ENCODE data around the gene PCED1B.

The PCED1B gene

GRCh38 chr12:47190905-47191304 is 111.5 kb downstream of the PCED1B start:
- no peak for DNase-seq
- H3K14ac ChIP-seq (ENCODE audit: low read length) = no peak overlapping the region
- no peaks in the 10 kb centered on the region for H3K9me3 ChIP-seq (ENCODE audit: insufficient read depth, low read depth, low read length)
- no peaks in the 10 kb centered on the region for H3K36me3 ChIP-seq (ENCODE audit: control insufficient read depth in 1 of 2, insufficient read depth in 2 of 2, low read length in 2 of 2)
- H2AFZ ChIP-seq (ENCODE audit: insufficient read depth, low read length, poor library complexity) = no peak overlapping the region
- peaks cover 3 to 5% of the 10 kb centered on the region in 2 experiments for H3K4me1 ChIP-seq (ENCODE audit: control insufficient read depth in 1 of 2, insufficient read depth in 2 of 2, low read length in 2 of 2)
- H4K12ac ChIP-seq (ENCODE audit: low read depth, low read length) = no peak overlapping the region
- no peak overlapping the region for H3K4me2 ChIP-seq (ENCODE audit: low read length)
- H2BK5ac ChIP-seq (ENCODE audit: low read depth, low read length, poor library complexity) = no peak overlapping the region
- no CpG with 5 or more reads among the region's 3 CpGs for WGBS (ENCODE audit: extremely low coverage, insufficient coverage, insufficient read length)
- H4K91ac ChIP-seq (ENCODE audit: low read depth, low read length) = no peak overlapping the region
- H3K4me3 ChIP-seq (ENCODE audit: low read depth, low read length) = no peak overlapping the region
- no peaks in the 10 kb centered on the region for H3K27me3 ChIP-seq (ENCODE audit: insufficient read depth, low read length)
- H3K27ac ChIP-seq (ENCODE audit: low read depth, low read length) = no peak overlapping the region
- no peaks in the 10 kb centered on the region for H3K79me1 ChIP-seq (ENCODE audit: low read length)
- no peak overlapping the region for H4K8ac ChIP-seq (ENCODE audit: low read depth, low read length)
- no peak overlapping the region for H3K23ac ChIP-seq (ENCODE audit: low read length)
- H3K9ac ChIP-seq (ENCODE audit: low read length) = no peak overlapping the region
- no peak overlapping the region for H2BK120ac ChIP-seq (ENCODE audit: insufficient read depth, low read length, poor library complexity)
- H3K79me2 ChIP-seq (ENCODE audit: control insufficient read depth, insufficient read depth, low read length, poor library complexity) = no peaks in the 10 kb centered on the region
- no peak overlapping the region for H2BK12ac ChIP-seq (ENCODE audit: low read length)
- no peak overlapping the region for H2AK5ac ChIP-seq (ENCODE audit: low read length)
- no peak overlapping the region for H3K4ac ChIP-seq (ENCODE audit: low read depth, low read length)
- H3K18ac ChIP-seq (ENCODE audit: low read length) = no peak overlapping the region

DNA sequence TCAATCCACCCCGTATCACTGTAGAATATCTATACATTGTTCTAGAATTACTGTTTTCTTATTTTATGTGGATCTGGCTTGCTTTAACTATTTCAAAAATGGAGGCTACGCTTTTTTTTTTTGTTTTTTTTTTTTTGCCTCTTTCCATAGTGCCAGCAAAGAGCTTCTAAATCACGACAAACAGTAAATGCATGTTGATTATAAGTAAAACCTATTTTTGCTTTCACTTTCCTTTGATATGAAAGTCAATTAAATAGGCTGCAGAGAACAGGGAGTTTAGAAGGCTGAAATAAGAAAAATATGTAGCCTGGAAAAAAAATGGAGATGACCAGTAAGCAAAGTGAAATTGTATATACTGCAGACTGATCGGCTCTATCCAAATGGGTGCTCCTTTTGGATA is 112.6 kb downstream of the PCED1B start:
- Histone ChIP-seq H3K9ac (ENCODE audit: low read length) (no peak overlapping the region), H3K4ac (ENCODE audit: low read depth, low read length) (no peak overlapping the region), H3K14ac (ENCODE audit: low read length) (no peak overlapping the region), H3K23ac (ENCODE audit: low read length) (no peak overlapping the region), H3K4me1 (ENCODE audit: control insufficient read depth in 1 of 2, insufficient read depth in 2 of 2, low read length in 2 of 2) (peaks cover 3 to 5% of the 10 kb centered on the region in 2 experiments), H3K18ac (ENCODE audit: low read length) (no peak overlapping the region), H3K79me1 (ENCODE audit: low read length) (no peaks in the 10 kb centered on the region), H4K91ac (ENCODE audit: low read depth, low read length) (no peak overlapping the region), H3K79me2 (ENCODE audit: control insufficient read depth, insufficient read depth, low read length, poor library complexity) (no peaks in the 10 kb centered on the region), H3K27ac (ENCODE audit: low read depth, low read length) (no peak overlapping the region), H2AFZ (ENCODE audit: insufficient read depth, low read length, poor library complexity) (no peak overlapping the region), H3K27me3 (ENCODE audit: insufficient read depth, low read length) (no peaks in the 10 kb centered on the region), H3K4me3 (ENCODE audit: low read depth, low read length) (no peak overlapping the region), H2BK5ac (ENCODE audit: low read depth, low read length, poor library complexity) (no peak overlapping the region), H3K9me3 (ENCODE audit: insufficient read depth, low read depth, low read length) (no peaks in the 10 kb centered on the region), H4K12ac (ENCODE audit: low read depth, low read length) (no peak overlapping the region), H2BK120ac (ENCODE audit: insufficient read depth, low read length, poor library complexity) (no peak overlapping the region), H2AK5ac (ENCODE audit: low read length) (no peak overlapping the region), H2BK12ac (ENCODE audit: low read length) (no peak overlapping the region), H4K8ac (ENCODE audit: low read depth, low read length) (no peak overlapping the region), H3K4me2 (ENCODE audit: low read length) (no peak overlapping the region), H3K36me3 (ENCODE audit: control insufficient read depth in 1 of 2, insufficient read depth in 2 of 2, low read length in 2 of 2) (no peaks in the 10 kb centered on the region)
- DNase-seq = no peak
- WGBS (ENCODE audit: extremely low coverage, insufficient coverage, insufficient read length) = no CpG with 5 or more reads among the region's 4 CpGs

DNA sequence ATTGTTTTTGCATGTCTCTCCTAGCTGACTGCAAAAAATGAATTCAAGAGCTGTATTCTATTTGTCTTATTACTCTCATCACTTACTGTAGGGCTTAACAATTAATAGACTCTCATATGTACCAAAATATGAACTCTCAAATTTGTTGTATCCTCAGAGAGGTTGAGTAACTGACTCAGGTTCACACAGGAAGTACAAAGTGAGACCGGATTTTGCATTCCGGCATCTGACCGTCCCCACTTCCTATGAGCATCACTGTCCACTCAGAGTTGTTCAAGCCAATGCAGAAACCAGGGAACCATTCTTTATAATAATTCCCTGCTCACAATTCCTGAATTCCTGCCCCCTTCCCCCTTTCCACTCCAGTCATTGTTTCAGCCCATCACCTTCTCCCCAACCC is 113.6 kb downstream of the PCED1B start:
- no CpG with 5 or more reads among the region's 3 CpGs for WGBS (ENCODE audit: extremely low coverage, insufficient coverage, insufficient read length)

GRCh38 chr12:47194501-47194900 is 115.1 kb downstream of the PCED1B start:
- no peak overlapping the region for H3K4me2 ChIP-seq (ENCODE audit: low read length)
- H3K9me3 ChIP-seq (ENCODE audit: insufficient read depth, low read depth, low read length) = no peaks in the 10 kb centered on the region
- H2BK120ac ChIP-seq (ENCODE audit: insufficient read depth, low read length, poor library complexity) = no peak overlapping the region
- H3K79me2 ChIP-seq (ENCODE audit: control insufficient read depth, insufficient read depth, low read length, poor library complexity) = no peaks in the 10 kb centered on the region
- H2BK12ac ChIP-seq (ENCODE audit: low read length) = no peak overlapping the region
- no peak overlapping the region for H2AFZ ChIP-seq (ENCODE audit: insufficient read depth, low read length, poor library complexity)
- H3K4ac ChIP-seq (ENCODE audit: low read depth, low read length) = no peak overlapping the region
- H2AK5ac ChIP-seq (ENCODE audit: low read length) = no peak overlapping the region
- H3K36me3 ChIP-seq (ENCODE audit: control insufficient read depth in 1 of 2, insufficient read depth in 2 of 2, low read length in 2 of 2) = no peaks in the 10 kb centered on the region
- no peak overlapping the region for H4K12ac ChIP-seq (ENCODE audit: low read depth, low read length)
- H3K18ac ChIP-seq (ENCODE audit: low read length) = no peak overlapping the region
- no peak overlapping the region for H3K23ac ChIP-seq (ENCODE audit: low read length)
- H2BK5ac ChIP-seq (ENCODE audit: low read depth, low read length, poor library complexity) = no peak overlapping the region
- no CpG with 5 or more reads among the region's 4 CpGs for WGBS (ENCODE audit: extremely low coverage, insufficient coverage, insufficient read length)
- H3K9ac ChIP-seq (ENCODE audit: low read length) = no peak overlapping the region
- no peak overlapping the region for H4K8ac ChIP-seq (ENCODE audit: low read depth, low read length)
- no peak overlapping the region for H3K4me3 ChIP-seq (ENCODE audit: low read depth, low read length)
- no peak overlapping the region for H3K27ac ChIP-seq (ENCODE audit: low read depth, low read length)
- H4K91ac ChIP-seq (ENCODE audit: low read depth, low read length) = no peak overlapping the region
- no peaks in the 10 kb centered on the region for H3K27me3 ChIP-seq (ENCODE audit: insufficient read depth, low read length)
- no peaks in the 10 kb centered on the region for H3K79me1 ChIP-seq (ENCODE audit: low read length)
- no peak for DNase-seq
- H3K4me1 ChIP-seq (ENCODE audit: control insufficient read depth in 1 of 2, insufficient read depth in 2 of 2, low read length in 2 of 2) = peaks cover 3 to 5% of the 10 kb centered on the region in 2 experiments
- H3K14ac ChIP-seq (ENCODE audit: low read length) = no peak overlapping the region

More for the DNA sequence above, 113.6 kb downstream of the PCED1B start:
- no peaks in the 10 kb centered on the region for H3K36me3 ChIP-seq (ENCODE audit: control insufficient read depth in 1 of 2, insufficient read depth in 2 of 2, low read length in 2 of 2)
- H3K27ac ChIP-seq (ENCODE audit: low read depth, low read length) = no peak overlapping the region
- H4K12ac ChIP-seq (ENCODE audit: low read depth, low read length) = no peak overlapping the region
- H2AFZ ChIP-seq (ENCODE audit: insufficient read depth, low read length, poor library complexity) = no peak overlapping the region
- no peak overlapping the region for H2BK12ac ChIP-seq (ENCODE audit: low read length)
- H3K14ac ChIP-seq (ENCODE audit: low read length) = no peak overlapping the region
- no peak overlapping the region for H3K4ac ChIP-seq (ENCODE audit: low read depth, low read length)
- H3K79me2 ChIP-seq (ENCODE audit: control insufficient read depth, insufficient read depth, low read length, poor library complexity) = no peaks in the 10 kb centered on the region
- H2BK5ac ChIP-seq (ENCODE audit: low read depth, low read length, poor library complexity) = no peak overlapping the region
- no peak overlapping the region for H2BK120ac ChIP-seq (ENCODE audit: insufficient read depth, low read length, poor library complexity)
- DNase-seq = no peak
- no peak overlapping the region for H3K4me2 ChIP-seq (ENCODE audit: low read length)
- H3K4me1 ChIP-seq (ENCODE audit: control insufficient read depth in 1 of 2, insufficient read depth in 2 of 2, low read length in 2 of 2) = peaks cover 3 to 5% of the 10 kb centered on the region in 2 experiments
- H3K23ac ChIP-seq (ENCODE audit: low read length) = no peak overlapping the region
- H3K18ac ChIP-seq (ENCODE audit: low read length) = no peak overlapping the region
- no peaks in the 10 kb centered on the region for H3K79me1 ChIP-seq (ENCODE audit: low read length)
- H3K9ac ChIP-seq (ENCODE audit: low read length) = no peak overlapping the region
- H4K91ac ChIP-seq (ENCODE audit: low read depth, low read length) = no peak overlapping the region
- no peak overlapping the region for H4K8ac ChIP-seq (ENCODE audit: low read depth, low read length)
- H3K9me3 ChIP-seq (ENCODE audit: insufficient read depth, low read depth, low read length) = no peaks in the 10 kb centered on the region
- H3K27me3 ChIP-seq (ENCODE audit: insufficient read depth, low read length) = no peaks in the 10 kb centered on the region
- H2AK5ac ChIP-seq (ENCODE audit: low read length) = no peak overlapping the region
- H3K4me3 ChIP-seq (ENCODE audit: low read depth, low read length) = no peak overlapping the region

Measured in trophoblast cell (in vitro differentiated cells and primary cell).